ENCODE results near the gene SH3RF2. TPM values are rescaled to one million over a fixed set of nuclear protein-coding genes. Genes with fewer than 3 reads are reported as not detected.

Gene SH3RF2
- total and polyA plus RNA-seq, 2 donors (not counting 1 experiment from before 2014, with no cell fraction given) = 0.53 to 1.2 TPM

DNA sequence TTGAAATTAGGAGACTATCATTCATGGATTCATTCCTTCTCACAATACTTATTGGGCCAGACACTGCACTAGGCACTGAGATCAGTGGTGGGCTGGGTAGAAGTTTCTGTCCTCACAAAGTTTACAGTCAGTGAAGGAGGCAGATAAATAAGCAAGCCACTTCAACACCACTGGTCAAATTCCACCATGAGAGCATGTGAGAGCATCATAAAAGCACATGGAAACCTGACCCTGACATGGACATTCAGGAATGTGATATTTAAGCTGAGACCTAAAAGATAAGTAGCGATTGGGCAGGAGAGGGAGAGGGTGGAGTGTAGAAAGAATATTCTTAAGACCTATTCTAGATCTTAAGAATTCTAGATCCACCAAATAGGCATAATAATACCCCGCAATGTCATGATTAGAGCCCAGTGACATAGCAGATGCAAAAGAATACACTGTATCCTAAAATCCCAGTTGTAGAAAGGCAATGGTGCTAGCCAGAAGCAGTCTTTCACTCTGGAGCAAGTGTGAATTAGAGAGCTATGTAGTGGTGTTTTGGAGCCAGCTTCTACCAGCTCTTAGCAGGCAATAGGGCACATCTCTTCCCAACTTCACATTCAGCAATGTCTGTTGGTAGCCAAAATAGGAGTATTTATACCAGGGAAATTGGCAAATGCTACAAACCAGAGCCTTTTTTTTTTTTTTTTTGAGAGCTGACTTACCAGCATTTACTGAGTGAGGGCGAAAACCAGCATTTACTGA lies 46.4 kb downstream of the SH3RF2 start:
- H3K9ac ChIP-seq (ENCODE audit: insufficient read depth, low read length) = no peak overlapping the region
- H3K27me3 ChIP-seq (ENCODE audit: control insufficient read depth, insufficient read depth, low read length) = no peaks in the 10 kb centered on the region
- DNase-seq (ENCODE audit: low read depth in 2 of 2) = peak in 1 of 2 donors; percentile 44
- no peak overlapping the region for H3K27ac ChIP-seq (ENCODE audit: insufficient read depth, low read length)
- no peak overlapping the region for H3K4me2 ChIP-seq (ENCODE audit: extremely low read depth, insufficient read depth, low read length)
- H3K36me3 ChIP-seq (ENCODE audit: control insufficient read depth, insufficient read depth, low read length) = no peaks in the 10 kb centered on the region
- H2AFZ ChIP-seq (ENCODE audit: low read length) = no peak overlapping the region
- no peaks in the 10 kb centered on the region for H3K79me2 ChIP-seq (ENCODE audit: control insufficient read depth, insufficient read depth, low read length)
- H3K4me1 ChIP-seq (ENCODE audit: control insufficient read depth, extremely low read depth, insufficient read depth, low read length) = no peaks in the 10 kb centered on the region
- H3K9me3 ChIP-seq (ENCODE audit: control insufficient read depth, insufficient read depth, low read depth, low read length) = no peaks in the 10 kb centered on the region
- TF ChIP-seq EZH2 (IDR thresholded peaks at IDR 0.05; ENCODE audit: low read length, missing control alignments) = no peak
- TF ChIP-seq, protein P1, sequence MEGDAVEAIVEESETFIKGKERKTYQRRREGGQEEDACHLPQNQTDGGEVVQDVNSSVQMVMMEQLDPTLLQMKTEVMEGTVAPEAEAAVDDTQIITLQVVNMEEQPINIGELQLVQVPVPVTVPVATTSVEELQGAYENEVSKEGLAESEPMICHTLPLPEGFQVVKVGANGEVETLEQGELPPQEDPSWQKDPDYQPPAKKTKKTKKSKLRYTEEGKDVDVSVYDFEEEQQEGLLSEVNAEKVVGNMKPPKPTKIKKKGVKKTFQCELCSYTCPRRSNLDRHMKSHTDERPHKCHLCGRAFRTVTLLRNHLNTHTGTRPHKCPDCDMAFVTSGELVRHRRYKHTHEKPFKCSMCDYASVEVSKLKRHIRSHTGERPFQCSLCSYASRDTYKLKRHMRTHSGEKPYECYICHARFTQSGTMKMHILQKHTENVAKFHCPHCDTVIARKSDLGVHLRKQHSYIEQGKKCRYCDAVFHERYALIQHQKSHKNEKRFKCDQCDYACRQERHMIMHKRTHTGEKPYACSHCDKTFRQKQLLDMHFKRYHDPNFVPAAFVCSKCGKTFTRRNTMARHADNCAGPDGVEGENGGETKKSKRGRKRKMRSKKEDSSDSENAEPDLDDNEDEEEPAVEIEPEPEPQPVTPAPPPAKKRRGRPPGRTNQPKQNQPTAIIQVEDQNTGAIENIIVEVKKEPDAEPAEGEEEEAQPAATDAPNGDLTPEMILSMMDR (conservative IDR thresholded peaks at IDR 0.05 in 1 of 2, IDR thresholded peaks at IDR 0.05 in 1 of 2; ENCODE audit: low read depth in 1 of 2, low read length in 2 of 2) = no peak
- no peak overlapping the region for H3K4me3 ChIP-seq (replicated peaks in 1 of 4; ENCODE audit: control extremely low read depth in 1 of 4, insufficient read depth in 1 of 4, low read depth in 3 of 4, low read length in 4 of 4)
- no peaks in the 10 kb centered on the region for H4K20me1 ChIP-seq (ENCODE audit: control insufficient read depth, extremely low read depth, insufficient read depth, low read length)

DNA sequence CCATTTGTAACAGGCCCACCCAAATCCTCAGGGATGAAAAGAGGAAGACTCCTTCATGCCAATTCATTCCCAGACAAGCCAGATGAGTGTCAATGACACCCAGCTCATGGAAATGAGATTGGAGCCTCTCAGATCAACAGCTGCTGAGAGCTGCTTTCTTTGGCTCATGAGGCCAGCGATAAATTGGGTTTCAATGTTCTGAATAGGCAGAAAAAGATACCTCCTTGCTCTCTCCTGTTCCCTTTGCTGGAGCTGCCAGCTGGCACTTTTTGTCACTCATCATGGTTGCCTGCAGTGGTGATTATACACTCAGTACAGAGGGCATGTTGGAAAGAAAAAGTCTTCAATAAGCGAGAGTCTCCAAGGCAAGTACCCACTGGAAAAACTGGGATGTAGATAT lies 47.1 kb downstream of the SH3RF2 start:
- Histone ChIP-seq H3K4me3 (replicated peaks in 1 of 4; ENCODE audit: control extremely low read depth in 1 of 4, insufficient read depth in 1 of 4, low read depth in 3 of 4, low read length in 4 of 4) (no peak overlapping the region), H3K27me3 (ENCODE audit: control insufficient read depth, insufficient read depth, low read length) (no peaks in the 10 kb centered on the region), H3K9ac (ENCODE audit: insufficient read depth, low read length) (no peak overlapping the region), H3K9me3 (ENCODE audit: control insufficient read depth, insufficient read depth, low read depth, low read length) (no peaks in the 10 kb centered on the region), H3K36me3 (ENCODE audit: control insufficient read depth, insufficient read depth, low read length) (no peaks in the 10 kb centered on the region), H3K79me2 (ENCODE audit: control insufficient read depth, insufficient read depth, low read length) (no peaks in the 10 kb centered on the region), H3K4me2 (ENCODE audit: extremely low read depth, insufficient read depth, low read length) (no peak overlapping the region), H4K20me1 (ENCODE audit: control insufficient read depth, extremely low read depth, insufficient read depth, low read length) (no peaks in the 10 kb centered on the region), H3K27ac (ENCODE audit: insufficient read depth, low read length) (no peak overlapping the region), H3K4me1 (ENCODE audit: control insufficient read depth, extremely low read depth, insufficient read depth, low read length) (no peaks in the 10 kb centered on the region), H2AFZ (ENCODE audit: low read length) (no peak overlapping the region)
- TF ChIP-seq, protein P1 (conservative IDR thresholded peaks at IDR 0.05 in 1 of 2, IDR thresholded peaks at IDR 0.05 in 1 of 2; ENCODE audit: low read depth in 1 of 2, low read length in 2 of 2) = no peak
- TF ChIP-seq EZH2 (IDR thresholded peaks at IDR 0.05; ENCODE audit: low read length, missing control alignments) = no peak
- DNase-seq (ENCODE audit: low read depth in 2 of 2) = no peak

DNA sequence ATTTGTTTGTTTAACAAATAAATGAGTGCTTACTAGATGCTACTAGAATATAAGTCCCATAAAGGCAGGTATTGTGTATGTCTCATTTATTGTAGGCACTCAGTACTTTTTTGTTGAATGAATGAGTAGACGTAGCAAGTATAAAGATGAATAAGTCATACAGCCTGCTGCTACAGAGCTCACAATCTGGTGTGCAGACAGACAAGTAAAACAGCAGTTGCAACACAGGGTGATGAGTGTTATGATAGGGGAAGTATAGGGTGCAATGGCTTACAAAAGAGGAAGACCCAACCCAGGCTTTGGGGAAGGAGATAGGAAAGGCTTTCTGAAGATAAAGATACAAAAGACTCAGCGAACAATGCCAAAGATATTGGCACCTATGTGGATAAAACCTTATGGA lies 47.7 kb downstream of the SH3RF2 start:
- H3K27me3 ChIP-seq (ENCODE audit: control insufficient read depth, insufficient read depth, low read length) = no peaks in the 10 kb centered on the region
- H3K4me2 ChIP-seq (ENCODE audit: extremely low read depth, insufficient read depth, low read length) = no peak overlapping the region
- H3K27ac ChIP-seq (ENCODE audit: insufficient read depth, low read length) = no peak overlapping the region
- H3K9me3 ChIP-seq (ENCODE audit: control insufficient read depth, insufficient read depth, low read depth, low read length) = no peaks in the 10 kb centered on the region
- no peaks in the 10 kb centered on the region for H3K4me1 ChIP-seq (ENCODE audit: control insufficient read depth, extremely low read depth, insufficient read depth, low read length)
- no peak for DNase-seq (ENCODE audit: low read depth in 2 of 2)
- no peak overlapping the region for H3K4me3 ChIP-seq (replicated peaks in 1 of 4; ENCODE audit: control extremely low read depth in 1 of 4, insufficient read depth in 1 of 4, low read depth in 3 of 4, low read length in 4 of 4)
- TF ChIP-seq EZH2 (IDR thresholded peaks at IDR 0.05; ENCODE audit: low read length, missing control alignments) = no peak
- TF ChIP-seq, protein P1 (conservative IDR thresholded peaks at IDR 0.05 in 1 of 2, IDR thresholded peaks at IDR 0.05 in 1 of 2; ENCODE audit: low read depth in 1 of 2, low read length in 2 of 2) = no peak
- H3K36me3 ChIP-seq (ENCODE audit: control insufficient read depth, insufficient read depth, low read length) = no peaks in the 10 kb centered on the region
- no peaks in the 10 kb centered on the region for H3K79me2 ChIP-seq (ENCODE audit: control insufficient read depth, insufficient read depth, low read length)
- no peaks in the 10 kb centered on the region for H4K20me1 ChIP-seq (ENCODE audit: control insufficient read depth, extremely low read depth, insufficient read depth, low read length)
- H2AFZ ChIP-seq (ENCODE audit: low read length) = no peak overlapping the region
- H3K9ac ChIP-seq (ENCODE audit: insufficient read depth, low read length) = no peak overlapping the region
